ENCODE measurements around the gene PHETA1.
"Not testable (repeated sequence)": the region's sequence is repeated elsewhere in the genome, so short reads cannot be mapped to it uniquely, and the experiment has no call there.

- TF ChIP-seq CTCF (IDR thresholded peaks at IDR 0.05); ZFX (IDR thresholded peaks at IDR 0.05; ENCODE audit: borderline replicate concordance): not testable (repeated sequence)
These were observed 32.5 kb downstream of the PHETA1 start for GRCh38 chr12:111336411-111336810.
